Fibroblast of skin of abdomen (primary cell): ENCODE results near the gene TBX2.
"Not testable (repeated sequence)": the region's sequence is repeated elsewhere in the genome, so short reads cannot be mapped to it uniquely, and the experiment has no call there.

Experiments used
- DNase-seq: peaks from one replicate; pipeline ENCODE4 v3.0.0-alpha.2; 2013

The TBX2 gene

GRCh38 chr17:61436273-61436672 lies 36.6 kb downstream of the TBX2 start:
- no peak for DNase-seq

GRCh38 chr17:61436995-61437704 lies 37.5 kb downstream of the TBX2 start:
- DNase-seq, result no peak

GRCh38 chr17:61440697-61441096 lies 41.1 kb downstream of the TBX2 start:
- no peak for DNase-seq

- DNase-seq, result not testable (repeated sequence)
These were observed 41.9 kb downstream of the TBX2 start for GRCh38 chr17:61441507-61441906.

DNA sequence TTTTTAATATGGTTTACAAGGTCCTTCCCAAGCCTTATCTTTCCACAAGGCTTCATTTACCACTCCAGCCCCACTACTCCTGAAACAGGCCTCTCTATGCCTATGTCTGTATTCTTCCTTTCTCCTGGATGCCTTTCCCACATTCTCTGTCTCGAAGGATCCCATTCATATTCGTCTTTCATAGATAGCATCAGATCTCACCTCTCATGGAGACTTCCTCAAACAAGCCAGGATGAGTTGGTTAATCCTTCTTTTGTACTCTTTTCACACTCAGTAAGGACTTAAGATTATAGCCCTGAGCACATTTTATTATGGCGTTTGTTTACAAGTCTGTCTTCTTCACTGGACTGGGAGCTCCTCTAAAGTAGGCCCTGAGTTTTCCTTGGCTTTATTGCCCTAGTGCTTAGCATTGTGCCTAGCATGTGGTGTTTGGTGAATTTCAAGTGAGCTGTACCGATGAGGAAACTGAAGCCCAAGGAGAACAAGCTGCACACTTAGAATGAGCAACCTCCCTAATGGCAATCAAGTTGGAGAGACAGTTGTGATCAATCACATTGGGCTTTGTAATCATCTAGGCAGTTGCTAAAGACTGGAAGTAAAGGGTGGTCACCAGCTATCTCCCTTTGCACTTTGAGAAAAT lies 42.6 kb downstream of the TBX2 start:
- no peak for DNase-seq

DNA sequence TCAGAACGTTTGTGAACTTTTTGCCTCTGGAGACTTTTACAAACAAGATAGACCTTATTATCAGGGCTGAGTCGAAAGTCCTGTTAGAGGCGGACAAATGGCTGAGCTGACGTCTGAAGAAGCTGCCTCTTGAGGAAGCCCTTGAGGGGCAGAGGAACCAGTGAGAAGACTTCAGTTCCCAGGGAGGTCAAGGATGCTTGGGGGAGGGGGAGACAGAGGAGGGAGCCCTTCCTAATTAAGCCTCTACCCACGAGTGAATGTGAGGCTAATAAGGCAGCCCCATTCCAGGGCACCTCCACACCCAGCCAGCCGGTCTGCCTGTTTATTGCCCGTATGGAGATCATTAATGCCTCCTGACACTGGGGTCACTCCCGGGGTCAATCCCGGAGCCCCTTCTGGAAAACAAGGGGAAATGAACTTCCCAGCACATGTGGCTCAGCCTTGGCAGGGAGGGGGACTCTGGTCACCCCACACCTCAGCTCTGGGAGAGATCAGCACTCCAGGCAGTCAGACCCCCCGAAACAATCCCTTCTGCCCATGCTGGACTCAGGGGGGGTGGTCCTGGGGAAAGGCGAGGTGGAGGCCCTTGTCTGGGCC lies 43.3 kb downstream of the TBX2 start:
- DNase-seq, result no peak

- DNase-seq, result no peak
These were observed 43.8 kb downstream of the TBX2 start for GRCh38 chr17:61443475-61443882.

DNA sequence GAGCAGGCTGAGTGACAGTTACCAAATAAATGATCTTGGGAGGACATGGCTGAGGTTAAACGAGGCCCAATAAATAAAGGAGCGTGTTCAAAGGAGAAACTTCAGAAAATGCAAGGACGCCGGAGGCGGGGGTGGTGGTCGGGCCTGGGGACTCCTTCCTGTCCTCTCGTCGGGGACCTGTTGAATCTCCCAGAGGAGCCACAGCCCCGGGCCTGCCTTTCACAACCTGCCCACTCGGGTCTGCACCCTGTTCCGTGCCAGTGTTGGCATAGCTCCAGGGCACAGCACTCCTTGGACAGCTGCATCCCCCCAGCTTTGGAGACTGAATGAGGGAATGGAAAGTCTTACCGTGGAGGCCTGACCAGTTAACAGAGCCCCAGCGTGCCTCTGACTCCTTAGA lies 44.4 kb downstream of the TBX2 start:
- no peak for DNase-seq

DNA sequence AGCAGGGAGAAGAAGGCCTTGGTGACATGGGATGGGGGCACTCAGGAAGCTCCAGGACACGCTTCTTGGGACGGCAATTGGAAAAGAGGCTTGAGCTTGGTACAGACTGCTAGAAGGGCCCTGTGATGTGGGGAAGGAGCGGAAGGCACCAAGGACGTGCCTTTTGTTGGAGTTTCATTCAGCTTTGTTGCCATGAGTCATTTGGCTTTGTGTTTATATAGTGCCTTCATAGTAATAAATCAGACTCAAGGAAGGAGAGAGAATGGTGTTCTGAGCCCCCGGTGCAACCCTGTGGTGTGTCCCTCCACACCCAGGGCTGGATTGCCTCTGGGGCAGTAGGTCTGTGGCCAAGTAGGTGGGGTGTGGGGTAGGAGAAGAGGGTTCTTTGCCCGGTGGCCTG lies 45.2 kb downstream of the TBX2 start:
- DNase-seq, result no peak

GRCh38 chr17:61447358-61447757 lies 47.7 kb downstream of the TBX2 start:
- DNase-seq, result no peak

- no peak for DNase-seq
These were observed 48.4 kb downstream of the TBX2 start for GRCh38 chr17:61448042-61448441.

DNA sequence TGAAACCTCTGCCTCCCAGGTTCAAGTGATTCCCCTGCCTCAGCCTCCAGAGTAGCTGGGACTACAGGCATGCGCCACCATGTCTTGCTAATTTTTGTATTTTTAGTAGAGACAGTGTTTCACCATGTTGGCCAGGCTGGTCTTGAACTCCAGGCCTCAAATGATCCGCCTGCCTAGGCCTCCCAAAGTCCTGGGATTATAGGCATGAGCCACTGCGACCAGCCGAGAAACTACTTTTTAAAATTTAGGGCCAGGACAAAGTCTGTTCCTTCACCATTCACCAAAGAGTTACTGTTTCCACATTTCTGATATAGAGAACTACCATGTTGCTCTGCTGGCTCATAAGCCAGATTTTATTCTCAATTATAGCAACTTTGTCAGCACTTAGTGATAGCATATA lies 49.5 kb downstream of the TBX2 start:
- not testable (repeated sequence) for DNase-seq

DNA sequence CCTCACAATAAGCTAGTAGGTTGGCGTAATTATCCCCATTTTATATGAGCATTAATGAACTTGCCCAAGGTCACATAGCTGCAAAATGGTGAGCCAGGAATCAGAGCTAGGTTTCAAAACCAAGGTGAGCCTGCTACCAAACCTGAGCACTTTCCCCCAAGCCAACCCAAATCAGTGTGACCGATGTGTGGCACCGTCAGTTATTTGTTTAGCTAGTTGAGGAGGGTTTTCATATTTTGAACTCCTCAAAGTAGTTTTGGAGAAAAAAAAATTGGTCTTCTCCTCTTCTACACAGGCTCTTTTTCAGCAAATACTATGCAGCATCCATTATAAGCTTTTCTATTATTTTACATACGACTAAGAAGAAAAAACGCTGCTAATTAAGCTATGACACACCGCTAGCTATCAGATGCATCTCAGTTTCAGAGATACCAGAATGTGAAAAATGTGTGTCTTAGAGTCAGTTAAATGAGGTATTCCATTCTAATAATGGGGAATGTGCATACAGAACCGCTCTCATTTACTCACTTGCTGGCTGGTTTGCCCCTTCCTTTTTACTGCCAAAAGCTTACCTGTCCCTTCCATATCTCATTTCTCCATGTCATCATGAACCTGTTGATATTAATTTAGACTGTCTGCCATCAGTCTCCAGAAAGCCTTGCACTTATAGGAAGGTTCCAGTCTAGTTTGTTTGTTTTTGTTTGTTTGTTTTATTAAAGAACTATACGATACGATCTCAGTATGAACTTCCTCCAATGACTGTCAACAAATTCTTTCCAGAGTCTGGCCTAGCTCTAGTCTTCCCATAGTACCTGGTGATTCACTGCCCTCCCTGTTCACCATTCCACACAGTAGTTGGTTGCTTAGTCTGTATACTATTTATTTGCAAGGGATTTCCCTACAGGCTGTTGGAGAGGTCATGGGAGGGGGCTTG lies 50.3 kb downstream of the TBX2 start:
- no peak for DNase-seq

DNA sequence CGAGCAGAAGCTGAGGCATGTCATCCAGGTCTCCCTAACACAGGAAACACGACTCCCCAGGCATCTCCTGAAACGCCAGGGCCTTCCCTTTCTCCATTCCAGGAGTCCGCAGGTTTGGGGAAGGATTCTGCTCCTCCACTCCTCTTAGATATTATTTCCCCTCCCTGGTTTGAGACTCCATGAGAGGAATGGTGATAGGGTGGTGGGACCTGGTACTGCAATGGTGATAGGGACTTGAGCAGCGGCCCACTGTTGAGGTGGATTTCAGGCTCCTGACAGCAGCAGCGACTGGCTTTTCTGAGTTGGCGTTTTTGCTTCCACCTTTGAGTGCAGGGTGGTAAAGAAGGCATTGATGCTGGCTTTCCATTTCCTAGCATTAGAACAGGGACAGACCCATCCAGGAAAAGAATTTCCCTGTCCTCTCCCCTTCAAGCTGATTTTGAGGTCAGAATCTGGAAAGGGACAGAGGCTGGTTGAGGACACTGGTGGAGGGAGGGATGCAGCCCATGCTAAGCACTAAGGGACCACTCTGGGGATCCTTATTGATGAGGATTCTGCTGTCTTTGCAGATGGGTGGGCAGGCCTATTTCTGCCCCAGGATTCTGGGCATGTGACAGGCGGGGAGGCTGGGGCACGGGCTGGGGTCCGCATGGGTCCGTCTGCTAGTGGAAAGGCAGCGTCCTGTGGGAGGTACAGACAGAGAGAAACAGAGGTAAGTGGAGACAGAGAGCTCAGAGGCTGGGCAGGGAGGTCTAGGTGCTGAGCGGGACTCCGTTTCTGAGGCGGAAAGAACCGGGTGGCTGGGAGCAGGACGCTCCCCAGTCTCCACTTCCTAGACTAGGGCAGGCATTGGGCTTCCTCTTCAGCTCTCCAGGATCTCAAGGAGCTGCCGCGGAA lies 51.2 kb downstream of the TBX2 start:
- no peak for DNase-seq

DNA sequence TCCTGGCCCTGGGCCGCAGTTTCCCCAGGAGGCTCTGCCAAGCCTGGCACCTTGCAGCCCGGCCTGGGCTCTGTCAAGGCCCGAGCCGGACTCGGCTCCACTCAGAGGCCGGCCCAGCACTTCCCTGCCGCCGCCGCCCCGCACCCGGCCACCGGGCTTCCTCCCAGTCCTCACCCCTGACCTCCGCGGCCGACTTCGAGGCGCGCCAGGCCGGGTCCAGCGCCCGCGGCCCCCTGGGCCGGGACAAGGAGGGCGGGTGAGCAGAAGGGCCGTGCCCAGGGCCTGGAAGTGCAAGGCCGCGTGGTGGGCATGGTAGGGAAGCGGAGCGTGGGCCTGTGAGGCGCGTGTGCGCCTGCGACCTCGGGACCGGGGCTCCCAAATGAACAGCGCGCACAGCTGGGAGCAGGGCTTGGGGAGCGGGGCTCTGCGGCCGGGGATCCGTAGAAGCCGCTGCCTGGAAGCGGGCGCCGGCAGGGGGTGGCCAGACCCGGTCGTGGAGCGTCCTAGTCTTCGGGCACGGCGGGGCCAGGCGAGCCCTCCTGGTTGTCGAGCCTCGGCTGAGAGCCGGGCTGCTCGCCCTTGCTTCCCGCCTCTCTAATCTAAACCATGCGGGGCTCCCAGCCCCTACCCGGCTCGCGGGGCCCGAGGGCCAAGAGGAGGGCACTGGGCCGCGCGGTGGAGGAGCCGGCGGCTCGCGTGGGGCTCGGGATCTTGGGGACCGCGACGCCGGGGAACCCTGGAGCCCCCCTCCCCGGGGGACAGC lies 52.1 kb downstream of the TBX2 start:
- no peak for DNase-seq

DNA sequence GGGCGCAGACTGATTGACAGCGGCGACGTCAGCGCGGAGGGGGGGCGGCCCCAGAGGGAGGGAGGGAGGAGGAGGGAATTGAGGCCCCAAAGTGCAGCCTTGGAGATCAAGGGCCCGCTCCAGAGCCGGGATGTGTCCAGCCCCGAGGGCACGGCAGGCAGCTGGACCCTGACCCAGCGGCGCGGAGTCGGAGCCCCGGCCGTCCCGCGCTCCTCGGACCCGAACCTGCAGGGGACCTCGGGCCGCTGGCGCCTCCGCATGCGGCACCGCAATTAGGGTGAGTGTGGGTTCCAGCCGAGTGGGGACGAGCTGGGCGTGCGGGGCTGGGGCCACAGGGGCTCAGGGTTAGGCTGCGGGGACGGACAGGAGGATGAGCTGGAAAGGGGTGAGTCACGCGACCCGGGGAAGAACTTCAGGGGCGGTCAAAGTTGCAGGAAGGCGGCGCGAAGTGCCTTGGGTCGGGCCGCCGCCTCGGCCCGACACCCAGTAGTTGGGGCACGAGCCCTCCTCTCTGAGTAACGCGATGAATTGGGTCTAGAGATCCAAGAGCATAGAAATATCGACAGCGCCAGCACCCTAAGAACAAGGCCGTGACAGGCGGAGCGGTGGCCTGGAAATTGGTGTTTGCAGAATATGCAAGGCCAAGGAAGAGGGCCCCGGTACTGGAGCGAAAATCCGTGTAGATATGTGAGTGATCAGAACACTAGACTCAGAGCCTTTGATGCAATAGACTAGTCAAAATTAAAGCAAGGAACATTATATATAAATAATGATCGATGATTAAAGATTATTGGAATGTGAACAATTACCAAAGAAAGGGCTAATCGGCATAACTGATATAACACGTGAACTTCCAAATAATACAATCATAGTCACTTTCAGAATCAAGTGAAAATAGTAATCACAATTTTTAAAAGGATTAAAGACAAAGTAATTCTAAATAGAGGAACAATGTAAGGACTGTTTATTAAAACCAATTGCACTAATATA lies 53.0 kb downstream of the TBX2 start, which contains the start of gene TBX4:
TBX4 (plus strand) TSS at position 122 of the 990 bp plus-strand sequence. CDS start 4,069 bp downstream, outside the sequence.
- DNase-seq, result no peak

DNA sequence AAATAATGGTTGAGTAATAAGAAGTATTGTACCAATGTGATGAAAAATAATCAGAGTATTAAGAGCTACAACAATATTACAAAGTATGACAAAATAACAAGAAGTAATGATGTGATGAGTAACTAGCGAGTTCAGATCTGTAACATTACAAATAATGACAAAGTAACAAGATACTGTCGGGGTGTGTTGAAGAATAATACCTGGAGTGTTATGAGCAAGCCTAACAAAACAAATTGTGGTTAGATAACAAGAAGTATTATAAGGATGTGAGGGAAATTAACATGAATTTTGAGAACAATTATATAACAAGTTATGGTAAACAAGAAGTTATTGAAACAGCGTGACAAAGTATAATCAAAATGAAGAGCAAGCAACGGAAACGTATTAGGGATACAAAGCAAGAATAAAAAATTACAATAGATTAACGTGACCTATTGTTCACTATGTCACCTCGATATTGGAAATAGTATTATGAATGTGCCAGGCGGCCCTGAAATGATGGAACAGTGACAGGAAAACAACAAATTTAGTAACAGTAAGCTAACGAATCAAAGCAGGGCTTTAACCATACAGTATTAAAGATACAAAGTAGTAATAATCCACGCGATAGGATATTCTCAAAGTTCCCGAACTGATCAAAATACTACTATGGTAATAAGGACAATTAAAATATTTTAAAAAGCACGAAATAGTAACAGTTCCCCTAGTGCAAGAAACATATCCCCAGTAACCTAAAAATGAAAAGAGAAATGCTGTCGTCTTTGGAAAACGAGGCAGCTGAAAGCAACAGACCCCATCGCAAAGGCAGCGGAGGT lies 54.1 kb downstream of the TBX2 start:
- no peak for DNase-seq
